Gastroesophageal sphincter (tissue), 4 donors: ENCODE measurements around the gene TBKBP1. TPM values are rescaled to one million over a fixed set of nuclear protein-coding genes. Genes with fewer than 3 reads are reported as not detected.
A peak's percentile ranks its signal among the peaks of the same experiment; 100 is the strongest.

ENCODE experiments used
- ATAC-seq: fragments of 150-250 bp; one replicate; pipeline ENCODE4 v1.9.1; 2016; ENCODE audit warnings: mild to moderate bottlenecking, moderate library complexity
- H3K27ac ChIP-seq, 4 donors: fragments of 200-600 bp; sonication (generic) in 3 of 4; 1 replicate in 3 of 4; 2 replicates in 1 of 4; pipeline ENCODE4 v1.5.1; 2016 to 2019
- H3K27me3 ChIP-seq: fragments of 200-600 bp; sonication (generic); one replicate; pipeline ENCODE4 v1.5.1; 2019
- H3K36me3 ChIP-seq, 2 donors: fragments of 200-600 bp; sonication (generic); one replicate each; pipeline ENCODE4 v1.5.1; 2019; ENCODE audit warnings: control low read depth in 1 of 2
- H3K4me1 ChIP-seq, 3 donors: fragments of 200-600 bp; sonication (generic); 1 replicate in 2 of 3; 2 replicates in 1 of 3; pipeline ENCODE4 v1.5.1; 2016 to 2019; ENCODE audit warnings: control low read depth in 2 of 3
- H3K4me3 ChIP-seq, 2 donors: fragments of 200-600 bp; sonication (generic); one replicate each; pipeline ENCODE4 v1.5.1; 2019; ENCODE audit warnings: mild to moderate bottlenecking in 1 of 2, moderate library complexity in 1 of 2
- H3K9me3 ChIP-seq, 3 donors: fragments of 200-600 bp; sonication (generic); one replicate each; pipeline ENCODE4 v1.5.1; 2017 to 2019; ENCODE audit warnings: control low read depth in 2 of 3
- CTCF ChIP-seq, 4 experiments: fragments of 200-600 bp in 2 of 4; fragments of 450-650 bp in 2 of 4; sonication (generic) in 1 of 4; IDR thresholded peaks; one replicate each; pipeline ENCODE4 v1.5.1; 2017 to 2019; ENCODE audit warnings: antibody characterized with exemption in 4 of 4, mild to moderate bottlenecking in 2 of 4, moderate library complexity in 2 of 4
- EP300 ChIP-seq: sonication (generic); formaldehyde crosslinking; IDR thresholded peaks from one replicate; pipeline ENCODE4 v1.6.1; 2017; ENCODE audit warnings: antibody characterized with exemption, mild to moderate bottlenecking
- POLR2A ChIP-seq, 2 donors: fragments of 450-650 bp; IDR thresholded peaks; one replicate each; pipeline ENCODE4 v1.6.1; 2017; ENCODE audit warnings: antibody characterized with exemption in 2 of 2, mild to moderate bottlenecking in 2 of 2, moderate library complexity in 1 of 2
- POLR2AphosphoS5 ChIP-seq: sonication (generic); formaldehyde crosslinking; IDR thresholded peaks from one replicate; pipeline ENCODE4 v1.6.1; 2017; ENCODE audit warnings: antibody characterized with exemption
- WGBS, 2 donors: methylation state at CpG; one replicate each; pipeline ENCODE4 v1.1.5; 2018; ENCODE audit warnings: low coverage in 1 of 2; 5-methylcytosine and 5-hydroxymethylcytosine counted together
- total RNA-seq, 4 donors: library from RNA; depleted of rRNA; stranded (reverse); fragments of >200 nt; gene quantifications; one replicate each; pipeline ENCODE4 v1.1.0, GENCODE V29; 2016

The TBKBP1 gene
- total RNA-seq, 4 donors from 2014 or later, result 13.9 to 25.1 (median 18.0) TPM

GRCh38 chr17:47703671-47704070 lies 9.7 kb downstream of the TBKBP1 start:
- H3K4me3 ChIP-seq, result no peak overlapping the region
- H3K36me3 ChIP-seq, result peaks cover 0 to 44% of the 10 kb centered on the region in 2 donors
- no peak overlapping the region for H3K27ac ChIP-seq
- TF ChIP-seq CTCF (IDR thresholded peaks at IDR 0.05), result no peak
- TF ChIP-seq EP300, result no peak
- TF ChIP-seq POLR2A (IDR thresholded peaks at IDR 0.05), result no peak
- no peak for TF ChIP-seq POLR2AphosphoS5
- no peaks in the 10 kb centered on the region for H3K27me3 ChIP-seq
- no peaks in the 10 kb centered on the region for H3K9me3 ChIP-seq
- 90 to 95% methylated on average over 2 to 4 of the region's 5 CpGs for WGBS, 2 donors
- ATAC-seq, result no peak
- peaks cover 0 to 66% (median 9%) of the 10 kb centered on the region in 3 donors for H3K4me1 ChIP-seq

- WGBS, 2 donors, result no CpG with 5 or more reads among the region's 14 CpGs
- H3K9me3 ChIP-seq, result no peaks in the 10 kb centered on the region
- no peaks in the 10 kb centered on the region for H3K27me3 ChIP-seq
- TF ChIP-seq CTCF (IDR thresholded peaks at IDR 0.05), result no peak
- TF ChIP-seq POLR2A (IDR thresholded peaks at IDR 0.05), result no peak
- TF ChIP-seq POLR2AphosphoS5, result no peak
- no peak for TF ChIP-seq EP300
- no peak overlapping the region for H3K27ac ChIP-seq
- no peak overlapping the region for H3K4me3 ChIP-seq
- peaks cover 0 to 63% (median 9%) of the 10 kb centered on the region in 3 donors for H3K4me1 ChIP-seq
- no peak for ATAC-seq
- peaks cover 0 to 43% of the 10 kb centered on the region in 2 donors for H3K36me3 ChIP-seq
These were observed 10.2 kb downstream of the TBKBP1 start for GRCh38 chr17:47704116-47704515.

GRCh38 chr17:47704736-47705135 lies 10.8 kb downstream of the TBKBP1 start:
- Histone ChIP-seq H3K27me3 (no peaks in the 10 kb centered on the region), H3K4me1 (peaks cover 0 to 67% (median 9%) of the 10 kb centered on the region in 3 donors), H3K9me3 (no peaks in the 10 kb centered on the region), H3K36me3 (peaks cover 0 to 43% of the 10 kb centered on the region in 2 donors), H3K27ac (no peak overlapping the region), H3K4me3 (no peak overlapping the region)
- no peak for ATAC-seq
- 71 to 83% methylated on average over 5 of the region's 6 CpGs for WGBS, 2 donors
- TF ChIP-seq CTCF (IDR thresholded peaks at IDR 0.05) (no peak), POLR2A (IDR thresholded peaks at IDR 0.05) (no peak), EP300 (no peak)

GRCh38 chr17:47705536-47706530 lies 11.9 kb downstream of the TBKBP1 start:
- H3K4me3 ChIP-seq, result no peak overlapping the region
- H3K36me3 ChIP-seq, result peaks cover 0 to 44% of the 10 kb centered on the region in 2 donors
- 50 to 60% methylated on average over 1 to 5 of the region's 12 CpGs for WGBS, 2 donors
- TF ChIP-seq POLR2AphosphoS5 (no peak), POLR2A (IDR thresholded peaks at IDR 0.05) (no peak), EP300 (no peak), CTCF (IDR thresholded peaks at IDR 0.05) (no peak)
- H3K9me3 ChIP-seq, result no peaks in the 10 kb centered on the region
- peaks cover 0 to 68% (median 9%) of the 10 kb centered on the region in 3 donors for H3K4me1 ChIP-seq
- ATAC-seq, result no peak
- H3K27me3 ChIP-seq, result no peaks in the 10 kb centered on the region
- peak overlapping the region in 3 of 4 donors; percentile 48 to 79 (median 59) for H3K27ac ChIP-seq
